ENCODE results near the gene CYB5A.
"Not testable (repeated sequence)": the region's sequence is repeated elsewhere in the genome, so short reads cannot be mapped to it uniquely, and the experiment has no call there.

CYB5A gene, protein sequence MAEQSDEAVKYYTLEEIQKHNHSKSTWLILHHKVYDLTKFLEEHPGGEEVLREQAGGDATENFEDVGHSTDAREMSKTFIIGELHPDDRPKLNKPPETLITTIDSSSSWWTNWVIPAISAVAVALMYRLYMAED

DNA sequence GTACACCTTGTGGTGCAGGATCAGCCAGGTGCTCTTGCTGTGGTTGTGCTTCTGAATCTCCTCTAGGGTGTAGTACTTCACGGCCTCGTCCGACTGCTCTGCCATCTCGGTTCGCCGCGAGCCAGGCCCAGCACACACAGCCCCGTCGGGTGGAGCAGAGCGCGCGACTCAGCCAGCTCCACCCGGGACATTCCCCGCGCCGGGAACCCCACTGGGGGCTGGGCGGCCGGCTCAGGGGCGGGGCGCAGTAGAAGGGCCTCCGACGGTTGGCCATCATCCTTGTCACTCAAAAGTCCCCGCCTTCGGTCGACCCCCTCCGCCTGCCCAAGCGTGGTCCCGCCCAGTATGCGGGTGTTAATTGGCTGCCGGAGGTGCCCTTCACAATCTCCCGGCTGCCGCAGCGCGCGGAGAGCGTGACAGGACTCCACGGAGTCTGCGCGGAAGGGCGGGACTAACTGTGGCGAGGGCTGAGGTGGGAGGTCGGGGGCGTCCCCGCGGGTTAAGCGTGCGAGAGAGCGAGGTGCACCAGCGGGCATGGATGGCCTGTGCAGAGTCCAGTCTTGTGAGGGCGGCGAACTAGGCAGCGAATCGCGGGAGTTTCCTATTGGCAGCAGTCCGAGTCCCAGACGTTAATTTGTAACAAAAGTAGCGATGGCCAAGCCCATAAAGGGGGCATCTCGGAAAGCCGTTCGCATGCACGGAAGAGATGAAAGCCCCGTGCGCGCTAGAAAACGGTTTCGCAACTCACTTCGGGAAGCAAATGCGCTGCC, at the start of gene CYB5A:
Gene CYB5A (minus strand): TSS at position 193 of the 770 bp plus-strand sequence. CDS start 88 bp downstream, at position 105.
- in situ Hi-C loops (cut with MboI; ENCODE audit: low sequenced_read_pairs), result no loop called here

DNA sequence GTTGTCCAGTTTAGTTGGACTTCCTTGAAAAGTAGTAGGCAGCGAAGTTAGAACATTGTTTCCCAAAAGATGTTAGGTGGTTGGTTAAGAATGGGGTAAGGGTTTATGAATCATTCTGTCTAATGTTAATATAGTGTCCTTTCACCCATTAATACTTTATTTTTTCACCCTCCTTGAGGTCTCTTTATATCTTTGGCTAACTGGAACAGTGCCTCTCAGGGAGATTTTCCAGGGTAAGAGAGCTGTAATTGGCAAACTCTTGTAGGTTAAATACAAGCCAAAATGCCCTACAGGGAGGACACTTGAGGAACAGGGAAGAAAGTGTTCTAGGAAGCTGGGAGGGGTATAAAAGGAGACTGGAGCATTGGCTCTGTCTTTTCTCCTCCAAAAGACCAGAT, 46.1 kb upstream of the CYB5A start:
- in situ Hi-C loops (cut with MboI; ENCODE audit: low sequenced_read_pairs), result no loop called here

- in situ Hi-C loops (cut with MboI; ENCODE audit: low sequenced_read_pairs), result no loop called here
Measured at GRCh38 chr18:74337155-74337911, 45.6 kb upstream of the CYB5A start.

- in situ Hi-C loops (cut with MboI; ENCODE audit: low sequenced_read_pairs), result no loop called here
Measured at GRCh38 chr18:74336656-74337055, 44.9 kb upstream of the CYB5A start.

- in situ Hi-C loops (cut with MboI; ENCODE audit: low sequenced_read_pairs), result no loop called here
Measured at GRCh38 chr18:74334242-74334893, 42.6 kb upstream of the CYB5A start.

- in situ Hi-C loops (cut with MboI; ENCODE audit: low sequenced_read_pairs), result no loop called here
Measured at GRCh38 chr18:74333091-74333490, 41.3 kb upstream of the CYB5A start.

GRCh38 chr18:74331404-74331803, 39.6 kb upstream of the CYB5A start:
- in situ Hi-C loops (cut with MboI; ENCODE audit: low sequenced_read_pairs), result no loop called here

- in situ Hi-C loops (cut with MboI; ENCODE audit: low sequenced_read_pairs), result no loop called here
Measured at GRCh38 chr18:74329688-74330205, 38.0 kb upstream of the CYB5A start.

DNA sequence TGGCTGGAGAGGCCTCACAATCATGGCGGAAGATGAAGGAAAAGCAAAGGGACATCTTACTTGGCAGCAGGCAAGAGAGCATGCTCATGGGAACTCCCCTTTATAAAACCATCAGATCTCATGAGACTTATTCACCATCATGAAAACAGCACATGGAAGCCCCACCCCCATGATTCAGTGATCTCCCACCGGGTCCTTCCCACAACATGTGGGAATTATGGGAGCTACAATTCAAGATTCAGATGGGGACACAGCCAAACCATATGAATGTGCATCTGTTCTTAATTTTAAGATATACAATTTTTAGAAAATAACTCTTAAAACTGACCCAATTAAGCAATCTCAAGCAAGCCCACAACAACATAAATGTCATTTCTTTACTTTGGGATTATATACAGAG, 36.4 kb upstream of the CYB5A start:
- in situ Hi-C loops (cut with MboI; ENCODE audit: low sequenced_read_pairs), result no loop called here

DNA sequence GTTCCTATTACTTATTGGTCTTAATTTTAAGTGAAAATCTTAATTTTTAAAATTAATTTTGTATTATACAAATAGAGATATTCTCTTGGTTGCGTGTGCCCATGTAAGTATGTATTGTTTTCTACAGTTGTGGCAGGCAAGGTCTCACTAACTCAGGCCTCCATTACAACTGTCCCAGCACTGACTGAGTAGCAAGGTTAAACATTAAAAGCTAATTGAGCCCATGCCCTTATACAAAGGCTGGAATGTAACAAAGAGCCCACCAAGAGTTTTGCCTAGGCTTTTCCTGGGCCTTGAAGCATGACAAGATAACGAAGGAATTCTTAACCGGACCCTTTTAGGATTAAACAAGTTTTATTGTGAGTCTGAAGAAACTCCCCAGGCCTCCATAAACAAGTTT, 35.0 kb upstream of the CYB5A start:
- in situ Hi-C loops (cut with MboI; ENCODE audit: low sequenced_read_pairs), result not testable (repeated sequence)

DNA sequence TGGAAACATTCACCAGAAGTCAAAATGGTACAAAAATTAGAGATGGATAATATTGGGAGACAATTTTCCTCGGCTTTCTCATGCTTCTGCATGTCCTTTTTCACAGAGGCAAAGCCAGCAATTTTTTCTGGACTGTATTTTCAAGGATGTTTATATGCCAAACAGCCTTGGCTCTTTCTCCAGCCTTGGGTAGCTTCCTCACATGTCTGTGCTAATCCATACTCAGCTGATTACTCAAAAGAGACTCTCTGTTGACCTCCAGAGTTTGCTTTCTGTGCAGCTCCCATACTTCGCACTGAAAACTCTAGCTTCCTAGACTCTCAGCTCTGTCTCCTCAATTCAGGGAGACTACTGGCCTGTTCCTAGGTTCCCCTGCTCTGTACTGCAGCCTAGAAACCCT, 34.5 kb upstream of the CYB5A start:
- in situ Hi-C loops (cut with MboI; ENCODE audit: low sequenced_read_pairs), result no loop called here

GRCh38 chr18:74316257-74317170, 24.8 kb upstream of the CYB5A start:
- in situ Hi-C loops (cut with MboI; ENCODE audit: low sequenced_read_pairs), result no loop called here

DNA sequence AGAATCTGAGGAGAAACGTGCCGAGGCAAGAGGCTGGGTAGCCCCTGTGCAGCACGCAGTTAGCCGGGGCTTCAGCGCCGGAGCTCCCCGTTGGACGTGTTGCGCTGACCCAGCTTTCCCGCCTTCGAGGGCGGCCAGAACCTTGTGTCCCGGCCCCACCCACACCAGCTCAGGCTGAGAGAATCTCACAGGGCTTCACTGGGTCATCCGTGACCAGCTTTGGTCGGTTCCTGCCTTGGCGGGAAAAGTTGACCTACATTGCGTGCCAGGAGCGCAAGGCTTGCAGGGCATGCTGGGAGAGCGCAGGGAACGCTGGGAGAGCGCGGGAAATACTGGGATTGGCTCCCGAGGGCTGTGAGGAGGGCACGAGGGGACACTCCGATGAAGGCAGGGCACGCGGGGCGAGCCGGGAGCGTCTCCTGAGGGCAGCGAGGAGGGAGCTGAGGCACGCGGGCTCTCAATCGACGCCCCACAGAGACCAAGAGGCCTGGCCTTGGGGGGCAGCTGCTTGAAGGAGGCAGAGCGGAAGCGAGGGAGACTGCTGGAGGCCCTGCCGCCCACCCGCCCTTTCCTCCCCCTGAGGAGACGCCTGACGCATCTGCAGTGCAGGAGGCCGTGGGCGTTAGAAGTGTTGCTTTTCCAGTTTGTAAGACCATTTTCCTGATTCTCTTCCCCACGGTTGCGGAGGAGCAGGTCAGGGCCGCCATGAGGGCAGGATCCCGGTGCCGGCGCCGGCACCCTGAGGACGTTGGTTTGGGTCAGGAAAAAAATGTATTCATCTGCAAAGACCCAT, 23.9 kb upstream of the CYB5A start, which contains the start of gene C18orf63:
Gene C18orf63 (plus strand): TSS at position 376 of the 793 bp plus-strand sequence. CDS start 2,027 bp downstream, outside the sequence.
- in situ Hi-C loops (cut with MboI; ENCODE audit: low sequenced_read_pairs), result no loop called here

DNA sequence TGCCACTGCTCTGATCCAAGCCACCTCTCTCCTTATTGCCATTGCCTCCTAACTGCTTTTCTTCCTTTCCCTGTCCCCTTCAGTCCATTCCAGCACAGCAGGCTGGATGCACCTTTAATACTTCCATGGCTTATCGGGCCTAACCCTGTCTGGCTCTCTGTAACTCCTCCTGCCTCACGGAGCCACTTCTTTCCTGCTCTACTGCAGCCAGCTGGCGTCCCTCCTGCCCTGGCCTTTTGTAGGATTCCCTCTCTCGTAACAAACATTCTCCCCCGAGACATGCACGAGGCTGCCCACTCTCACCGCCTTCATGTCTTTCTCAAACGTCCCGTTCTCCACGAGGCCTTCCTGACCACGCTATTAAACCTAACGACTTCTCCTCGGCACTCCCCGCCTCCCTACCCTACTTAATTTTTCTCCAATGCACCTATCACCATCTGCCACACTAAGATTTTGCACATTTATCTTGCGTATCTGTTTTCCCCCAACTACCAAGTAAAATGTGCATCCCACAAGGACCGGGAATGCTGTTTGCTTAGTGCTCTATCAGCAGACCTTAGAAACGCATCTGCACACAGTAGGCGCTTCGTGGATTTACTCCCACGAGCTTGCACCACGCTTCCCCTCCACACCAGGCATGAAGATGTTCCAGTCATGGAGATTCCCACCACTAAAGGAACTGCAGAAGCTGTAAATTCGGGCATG, 23.1 kb upstream of the CYB5A start:
- in situ Hi-C loops (cut with MboI; ENCODE audit: low sequenced_read_pairs), result no loop called here

DNA sequence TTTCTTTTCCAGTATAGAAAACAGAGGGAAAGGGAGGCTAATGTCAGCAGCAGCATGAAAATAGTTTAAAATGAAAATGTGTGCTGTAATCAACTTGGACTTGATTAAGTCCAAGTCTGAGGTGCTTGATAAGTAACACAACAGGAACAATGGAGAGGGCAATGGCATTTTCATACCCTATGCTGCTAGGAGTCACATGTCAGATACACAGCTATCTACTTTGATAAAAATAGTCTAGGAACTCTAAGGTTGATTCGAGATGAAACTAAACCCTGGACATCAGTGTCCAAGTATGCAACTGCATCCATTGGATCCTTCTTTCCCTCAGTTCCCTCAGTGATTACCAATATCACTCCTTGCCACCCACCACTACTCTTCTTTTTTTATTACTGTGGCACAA, 19.2 kb upstream of the CYB5A start:
- in situ Hi-C loops (cut with MboI; ENCODE audit: low sequenced_read_pairs), result no loop called here

DNA sequence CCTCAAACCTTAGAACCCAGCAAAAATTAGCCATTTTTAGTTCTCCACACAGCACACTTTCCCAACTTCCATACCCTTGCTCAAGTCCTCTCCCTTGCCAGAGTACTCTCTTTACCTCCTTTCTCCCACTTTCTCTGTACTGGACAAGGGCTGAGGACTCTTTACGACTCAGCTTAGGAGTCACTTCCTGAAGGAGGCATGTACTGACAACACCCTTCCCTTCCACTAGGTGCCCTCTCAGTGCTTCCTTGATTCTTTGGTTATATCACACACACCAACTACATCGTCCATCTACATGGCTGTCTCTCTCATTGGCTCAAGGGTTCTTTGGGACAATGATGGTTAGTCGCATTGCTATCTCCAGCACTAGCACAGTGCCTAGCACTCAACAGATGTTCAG, 18.6 kb upstream of the CYB5A start:
- in situ Hi-C loops (cut with MboI; ENCODE audit: low sequenced_read_pairs), result no loop called here

DNA sequence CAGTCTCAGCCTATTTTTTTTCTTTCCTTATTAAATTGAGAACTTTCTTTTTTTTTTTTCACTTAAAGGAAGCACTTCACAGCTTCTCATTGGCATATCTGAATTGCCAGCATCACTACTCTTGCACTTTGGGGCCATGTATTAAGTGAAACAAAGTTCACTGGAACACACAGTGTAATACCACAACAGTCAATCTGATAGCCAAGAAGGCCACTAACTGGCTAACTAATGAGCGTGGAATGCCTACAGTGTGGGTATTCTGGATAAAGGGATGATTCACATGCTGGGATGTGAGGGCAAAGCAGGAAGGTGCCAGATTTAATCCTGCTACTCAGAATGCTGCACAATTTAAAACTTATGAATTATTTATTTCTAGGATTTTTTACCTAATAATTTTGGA, 12.2 kb upstream of the CYB5A start:
- in situ Hi-C loops (cut with MboI; ENCODE audit: low sequenced_read_pairs), result no loop called here

GRCh38 chr18:74303306-74303705, 11.5 kb upstream of the CYB5A start:
- in situ Hi-C loops (cut with MboI; ENCODE audit: low sequenced_read_pairs), result no loop called here

GRCh38 chr18:74299746-74300145, 8.0 kb upstream of the CYB5A start:
- in situ Hi-C loops (cut with MboI; ENCODE audit: low sequenced_read_pairs), result no loop called here
